Uterus (tissue), 4 donors: Measurements from ENCODE around the gene NSG1. TPM values are rescaled to one million over a fixed set of nuclear protein-coding genes. Genes with fewer than 3 reads are reported as not detected.

ENCODE experiments used
- DNase-seq, 2 donors: peaks; one replicate each; pipeline ENCODE4 v3.0.0-alpha.2; 2019 to 2020
- H3K27ac ChIP-seq, 2 donors: fragments of 200-600 bp; sonication (generic); 1 replicate in 1 of 2; 2 replicates in 1 of 2; pipeline ENCODE4 v1.5.1; 2016 to 2018
- H3K27me3 ChIP-seq, 2 donors: fragments of 200-600 bp; sonication (generic); one replicate each; pipeline ENCODE4 v1.5.1; 2018 to 2019; ENCODE audit warnings: control low read depth in 1 of 2
- H3K36me3 ChIP-seq, 2 donors: fragments of 200-600 bp; sonication (generic); one replicate each; pipeline ENCODE4 v1.5.1; 2019; ENCODE audit warnings: control low read depth in 1 of 2
- H3K4me1 ChIP-seq, 2 donors: fragments of 200-600 bp; sonication (generic); one replicate each; pipeline ENCODE4 v1.5.1; 2018 to 2019; ENCODE audit warnings: control low read depth in 1 of 2
- H3K4me3 ChIP-seq, 2 donors: fragments of 200-600 bp; sonication (generic); 1 replicate in 1 of 2; 2 replicates in 1 of 2; pipeline ENCODE4 v1.5.1; 2018 to 2019; ENCODE audit warnings: mild to moderate bottlenecking in 1 of 2
- H3K9me3 ChIP-seq, 2 donors: fragments of 200-600 bp; sonication (generic); one replicate each; pipeline ENCODE4 v1.5.1; 2019; ENCODE audit warnings: control low read depth in 1 of 2
- POLR2A ChIP-seq, 2 donors: fragments of 450-650 bp; IDR thresholded peaks; one replicate each; pipeline ENCODE4 v1.6.1; 2016; ENCODE audit warnings: antibody characterized with exemption in 2 of 2, mild to moderate bottlenecking in 1 of 2, moderate library complexity in 1 of 2
- intact Hi-C: fragments of 100-400 bp; cut with DNase I; formaldehyde crosslinking; loops from one replicate; pipeline ENCODE4 v1.15.1; 2023; ENCODE audit warnings: low total_unique reads
- total RNA-seq, 4 donors: library from RNA; depleted of rRNA in 3 of 4; stranded (reverse); fragments of >200 nt in 3 of 4; gene quantifications; one replicate each; pipeline versions ENCODE4 v1.1.0 to v1.2.4, GENCODE V29; 2014 to 2023
- TF ChIP-seq, protein P1 (sequence below), 4 experiments: fragments of 200-600 bp in 2 of 4; fragments of 450-650 bp in 2 of 4; sonication (generic) in 2 of 4; IDR thresholded peaks; one replicate each; pipeline ENCODE4 v1.5.1; 2016 to 2019; ENCODE audit warnings: antibody characterized with exemption in 4 of 4, mild to moderate bottlenecking in 2 of 4, moderate library complexity in 1 of 4
- donor health status: DM: yes; HTN: yes; CAD: no.

Gene NSG1
- total RNA-seq, 4 donors from 2014 or later = 3.6 to 11.2 (median 3.8) TPM; not detected in 1

DNA sequence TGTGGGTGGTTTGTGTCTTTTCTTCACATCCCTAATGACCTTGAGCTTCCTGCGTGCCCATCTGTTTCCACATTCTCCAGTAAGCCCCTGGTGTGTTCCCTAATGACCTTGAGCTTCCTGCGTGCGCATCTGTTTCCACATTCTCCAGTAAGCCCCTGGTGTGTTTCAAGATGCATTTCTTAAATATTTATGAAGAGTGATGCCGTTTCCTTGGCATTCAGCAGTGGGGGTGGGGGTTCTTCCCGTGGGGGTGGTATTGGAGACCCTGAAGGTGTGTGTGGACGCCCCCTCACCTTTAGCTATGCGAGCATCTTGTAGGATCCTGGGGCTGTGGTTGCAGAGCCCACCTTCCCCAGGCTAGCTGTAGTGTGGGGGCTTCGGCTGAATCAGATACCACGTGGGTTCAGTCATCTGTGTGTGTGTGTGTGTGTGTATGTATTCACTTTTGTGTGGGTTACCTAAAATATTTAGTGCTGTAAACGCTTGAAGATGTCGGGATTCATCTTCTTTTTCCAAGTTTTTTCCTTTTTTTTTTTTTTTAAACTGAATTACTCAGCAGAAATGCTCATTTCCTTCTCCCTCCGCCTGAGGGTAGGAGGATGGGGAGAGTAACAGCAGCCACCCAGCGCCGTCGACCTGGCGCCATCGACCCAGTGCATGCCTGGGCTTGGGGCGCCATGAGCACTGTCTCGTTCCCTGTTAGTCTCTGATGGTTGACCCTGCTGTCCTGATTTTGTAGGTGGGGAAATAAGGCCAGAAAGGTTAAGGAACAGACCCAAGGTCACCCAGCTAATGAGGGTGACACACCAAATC is 9.9 kb downstream of the NSG1 start:
- intact Hi-C loops = no loop called here
- Histone ChIP-seq H3K36me3 (no peaks in the 10 kb centered on the region), H3K27me3 (no peaks in the 10 kb centered on the region), H3K4me3 (no peak overlapping the region), H3K4me1 (no peaks in the 10 kb centered on the region), H3K27ac (no peak overlapping the region), H3K9me3 (no peaks in the 10 kb centered on the region)
- TF ChIP-seq, protein P1, sequence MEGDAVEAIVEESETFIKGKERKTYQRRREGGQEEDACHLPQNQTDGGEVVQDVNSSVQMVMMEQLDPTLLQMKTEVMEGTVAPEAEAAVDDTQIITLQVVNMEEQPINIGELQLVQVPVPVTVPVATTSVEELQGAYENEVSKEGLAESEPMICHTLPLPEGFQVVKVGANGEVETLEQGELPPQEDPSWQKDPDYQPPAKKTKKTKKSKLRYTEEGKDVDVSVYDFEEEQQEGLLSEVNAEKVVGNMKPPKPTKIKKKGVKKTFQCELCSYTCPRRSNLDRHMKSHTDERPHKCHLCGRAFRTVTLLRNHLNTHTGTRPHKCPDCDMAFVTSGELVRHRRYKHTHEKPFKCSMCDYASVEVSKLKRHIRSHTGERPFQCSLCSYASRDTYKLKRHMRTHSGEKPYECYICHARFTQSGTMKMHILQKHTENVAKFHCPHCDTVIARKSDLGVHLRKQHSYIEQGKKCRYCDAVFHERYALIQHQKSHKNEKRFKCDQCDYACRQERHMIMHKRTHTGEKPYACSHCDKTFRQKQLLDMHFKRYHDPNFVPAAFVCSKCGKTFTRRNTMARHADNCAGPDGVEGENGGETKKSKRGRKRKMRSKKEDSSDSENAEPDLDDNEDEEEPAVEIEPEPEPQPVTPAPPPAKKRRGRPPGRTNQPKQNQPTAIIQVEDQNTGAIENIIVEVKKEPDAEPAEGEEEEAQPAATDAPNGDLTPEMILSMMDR (IDR thresholded peaks at IDR 0.05) = no peak
- TF ChIP-seq POLR2A (IDR thresholded peaks at IDR 0.05) = no peak
- no peak for DNase-seq

DNA sequence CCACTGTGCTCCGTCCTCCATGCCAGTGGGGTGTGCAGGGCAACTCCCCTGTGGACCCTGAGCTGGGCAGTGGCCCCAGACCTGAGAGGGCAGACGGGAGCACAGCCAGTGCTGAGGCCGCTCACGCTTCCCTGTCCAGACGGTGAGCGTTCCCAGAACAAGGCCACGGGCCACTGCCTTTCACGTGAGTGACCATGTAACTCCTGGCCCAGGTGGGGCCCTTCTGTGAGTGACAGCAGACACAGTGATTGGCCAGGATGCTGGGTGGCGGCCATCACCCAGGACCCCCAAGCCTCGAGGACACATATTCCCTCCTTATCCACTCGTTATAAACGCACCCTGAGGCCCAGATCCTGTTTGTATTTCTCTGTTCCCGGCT is 10.5 kb downstream of the NSG1 start:
- no peaks in the 10 kb centered on the region for H3K36me3 ChIP-seq
- no peak for TF ChIP-seq POLR2A (IDR thresholded peaks at IDR 0.05)
- TF ChIP-seq, protein P1 (IDR thresholded peaks at IDR 0.05) = no peak
- intact Hi-C loops = no loop called here
- no peak overlapping the region for H3K4me3 ChIP-seq
- H3K27me3 ChIP-seq = no peaks in the 10 kb centered on the region
- H3K4me1 ChIP-seq = no peaks in the 10 kb centered on the region
- no peaks in the 10 kb centered on the region for H3K9me3 ChIP-seq
- no peak overlapping the region for H3K27ac ChIP-seq
- no peak for DNase-seq

DNA sequence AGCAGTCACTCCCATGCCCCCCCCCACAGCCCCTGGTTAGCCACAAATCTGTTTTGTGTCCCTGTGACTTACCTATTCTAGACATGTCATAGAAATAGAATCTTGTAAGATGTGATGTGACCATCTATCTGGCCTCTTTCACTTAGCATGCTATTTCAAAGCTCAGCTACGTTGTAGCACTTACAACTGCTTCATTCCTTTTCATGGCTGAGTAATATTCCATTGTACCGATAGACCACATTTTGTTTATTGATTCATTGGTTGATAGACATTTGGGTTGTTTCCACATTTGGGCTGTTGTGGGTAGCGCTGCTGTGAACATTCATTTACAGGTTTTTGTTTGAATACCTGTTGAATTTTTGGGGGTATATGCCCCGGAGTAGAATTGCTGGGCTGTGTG is 11.5 kb downstream of the NSG1 start:
- no peak for DNase-seq
- intact Hi-C loops = no loop called here
- Histone ChIP-seq H3K27me3 (no peaks in the 10 kb centered on the region), H3K36me3 (no peaks in the 10 kb centered on the region), H3K9me3 (no peaks in the 10 kb centered on the region), H3K27ac (no peak overlapping the region), H3K4me3 (no peak overlapping the region), H3K4me1 (no peaks in the 10 kb centered on the region)
- TF ChIP-seq, protein P1 (IDR thresholded peaks at IDR 0.05) = no peak
- no peak for TF ChIP-seq POLR2A (IDR thresholded peaks at IDR 0.05)

DNA sequence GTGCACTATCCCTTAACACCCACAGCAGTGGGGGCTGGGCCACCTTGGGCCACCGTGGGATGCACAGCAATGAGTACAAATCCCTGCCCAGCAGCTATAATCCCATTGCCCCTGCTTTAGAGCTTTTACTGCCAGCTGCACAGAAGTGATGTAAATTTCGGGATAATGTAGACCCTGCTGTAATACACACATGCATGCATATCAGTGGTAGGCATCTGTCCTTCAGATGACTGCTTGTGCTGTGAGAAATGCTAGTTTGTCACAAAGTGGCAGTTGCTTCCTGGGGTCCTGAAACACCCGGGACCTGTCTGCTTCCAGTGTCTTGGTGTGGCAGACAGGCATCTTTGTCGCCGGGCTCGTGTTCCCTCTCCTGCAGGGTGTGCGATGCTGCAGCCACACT is 14.1 kb downstream of the NSG1 start:
- no peaks in the 10 kb centered on the region for H3K4me1 ChIP-seq
- no peak for TF ChIP-seq POLR2A (IDR thresholded peaks at IDR 0.05)
- TF ChIP-seq, protein P1 (IDR thresholded peaks at IDR 0.05) = no peak
- no peak for DNase-seq
- no peaks in the 10 kb centered on the region for H3K9me3 ChIP-seq
- H3K4me3 ChIP-seq = no peak overlapping the region
- intact Hi-C loops = no loop called here
- H3K27me3 ChIP-seq = no peaks in the 10 kb centered on the region
- no peaks in the 10 kb centered on the region for H3K36me3 ChIP-seq
- H3K27ac ChIP-seq = no peak overlapping the region

DNA sequence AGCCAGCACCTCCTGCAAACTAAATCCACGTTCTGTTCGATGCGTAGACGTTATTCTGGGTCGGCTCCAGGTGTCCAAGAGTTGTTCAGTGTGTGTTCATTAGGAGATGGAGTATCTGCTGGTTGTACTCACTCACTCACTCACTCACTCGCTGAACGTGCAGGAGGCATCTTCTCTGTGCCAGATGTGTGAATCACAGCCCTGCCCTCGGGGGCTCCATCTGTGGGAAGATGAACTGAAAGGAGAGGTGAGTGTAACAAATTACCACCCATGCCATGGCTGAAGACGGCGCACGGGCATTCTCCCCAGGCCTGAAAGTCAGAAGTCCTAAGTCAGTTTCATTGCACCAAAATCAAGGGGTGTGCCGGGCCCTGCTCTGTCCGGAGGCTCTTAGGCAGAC is 16.1 kb downstream of the NSG1 start:
- Histone ChIP-seq H3K36me3 (no peaks in the 10 kb centered on the region), H3K27ac (no peak overlapping the region), H3K4me3 (no peak overlapping the region), H3K4me1 (no peaks in the 10 kb centered on the region), H3K27me3 (no peaks in the 10 kb centered on the region), H3K9me3 (no peaks in the 10 kb centered on the region)
- TF ChIP-seq, protein P1 (IDR thresholded peaks at IDR 0.05) = no peak
- intact Hi-C loops = no loop called here
- no peak for DNase-seq
